Mesenchymal stem cell (in vitro differentiated cells and primary cell): ENCODE measurements around the gene RPS23. TPM values are rescaled to one million over a fixed set of nuclear protein-coding genes. Genes with fewer than 3 reads are reported as not detected.
A peak's percentile ranks its signal among the peaks of the same experiment; 100 is the strongest.

Experiments
- DNase-seq: peaks from one replicate; pipeline ENCODE4 v3.0.0-alpha.2; 2013
- H2AFZ ChIP-seq: one replicate; pipeline ENCODE4 v1.6.1; 2013; ENCODE audit warnings: low read depth, mild to moderate bottlenecking, control low read depth, inconsistent platforms, low read length, moderate library complexity
- H2AK5ac ChIP-seq: 2 replicates; pipeline ENCODE4 v1.6.1; 2013; ENCODE audit warnings: low read length, moderate library complexity, mild to moderate bottlenecking, inconsistent platforms; ENCODE audit not compliant: severe bottlenecking
- H2BK120ac ChIP-seq: one replicate; pipeline ENCODE4 v1.6.1; 2013; ENCODE audit warnings: low read depth, mild to moderate bottlenecking, inconsistent platforms, low read length, moderate library complexity
- H2BK12ac ChIP-seq, 2 experiments: one replicate each; pipeline ENCODE4 v1.6.1; 2013; ENCODE audit warnings: inconsistent platforms in 2 of 2, low read length in 2 of 2, mild to moderate bottlenecking in 2 of 2, moderate library complexity in 2 of 2, control low read depth in 1 of 2
- H2BK15ac ChIP-seq: one replicate; pipeline ENCODE4 v1.6.1; 2013; ENCODE audit warnings: mild to moderate bottlenecking, low read depth, inconsistent platforms; ENCODE audit not compliant: poor library complexity, severe bottlenecking
- H2BK5ac ChIP-seq: 2 replicates; pipeline ENCODE4 v1.6.1; 2013; ENCODE audit warnings: low read depth, mild to moderate bottlenecking, low read length, control low read depth, inconsistent platforms; ENCODE audit not compliant: poor library complexity, severe bottlenecking
- H3K14ac ChIP-seq, 2 experiments: one replicate each; pipeline ENCODE4 v1.6.1; 2013; ENCODE audit warnings: inconsistent platforms in 2 of 2, low read length in 2 of 2, control low read depth in 1 of 2, mild to moderate bottlenecking in 1 of 2, moderate library complexity in 1 of 2
- H3K18ac ChIP-seq, 2 experiments: one replicate each; pipeline ENCODE4 v1.6.1; 2013; ENCODE audit warnings: inconsistent platforms in 2 of 2, low read length in 2 of 2, control low read depth in 1 of 2, low read depth in 1 of 2, mild to moderate bottlenecking in 1 of 2
- H3K23ac ChIP-seq, 2 experiments: one replicate each; pipeline ENCODE4 v1.6.1; 2013; ENCODE audit warnings: inconsistent platforms in 2 of 2, low read length in 2 of 2, mild to moderate bottlenecking in 2 of 2, moderate library complexity in 2 of 2, control low read depth in 1 of 2
- H3K27ac ChIP-seq: 2 replicates; pipeline ENCODE4 v1.5.1; 2013; ENCODE audit warnings: mild to moderate bottlenecking, moderate library complexity, low read length, control low read depth, inconsistent platforms; ENCODE audit not compliant: poor library complexity, severe bottlenecking
- H3K27me3 ChIP-seq, 2 experiments: 2 replicates each; pipeline versions ENCODE4 v1.6.1 to v1.7.0; 2013; ENCODE audit warnings: low read length in 2 of 2, mild to moderate bottlenecking in 2 of 2, moderate library complexity in 2 of 2, control low read depth in 1 of 2, inconsistent platforms in 1 of 2; ENCODE audit not compliant: control insufficient read depth in 1 of 2, insufficient read depth in 1 of 2
- H3K36me3 ChIP-seq, 2 experiments: 2 replicates each; pipeline versions ENCODE4 v1.6.1 to v1.7.0; 2013; ENCODE audit warnings: low read length in 2 of 2, control low read depth in 1 of 2, inconsistent platforms in 1 of 2, low read depth in 1 of 2, mild to moderate bottlenecking in 1 of 2; ENCODE audit not compliant: insufficient read depth in 2 of 2, control insufficient read depth in 1 of 2
- H3K4ac ChIP-seq, 2 experiments: one replicate each; pipeline ENCODE4 v1.6.1; 2013; ENCODE audit warnings: inconsistent platforms in 2 of 2, low read length in 2 of 2, mild to moderate bottlenecking in 2 of 2, moderate library complexity in 2 of 2, control low read depth in 1 of 2, low read depth in 1 of 2
- H3K4me1 ChIP-seq: 2 replicates; pipeline ENCODE4 v1.6.1; 2013; ENCODE audit warnings: low read depth, low read length, control low read depth; ENCODE audit not compliant: control insufficient read depth, insufficient read depth
- H3K4me2 ChIP-seq: 2 replicates; pipeline ENCODE4 v1.6.1; 2013; ENCODE audit warnings: low read length, mild to moderate bottlenecking, inconsistent platforms; ENCODE audit not compliant: poor library complexity, severe bottlenecking
- H3K4me3 ChIP-seq, 2 experiments: 2 replicates each; pipeline versions ENCODE4 v1.5.1 to v1.7.0; 2013; ENCODE audit warnings: low read length in 2 of 2, mild to moderate bottlenecking in 2 of 2, control low read depth in 1 of 2, low read depth in 1 of 2; ENCODE audit not compliant: insufficient read depth in 1 of 2
- H3K79me1 ChIP-seq: replicated peaks from 2 replicates; pipeline ENCODE4 v1.6.1; 2013; ENCODE audit warnings: mild to moderate bottlenecking, control low read depth, low read length, inconsistent platforms; ENCODE audit not compliant: poor library complexity, severe bottlenecking
- H3K9ac ChIP-seq: 2 replicates; pipeline ENCODE4 v1.7.0; 2013; ENCODE audit warnings: mild to moderate bottlenecking, low read length, moderate library complexity
- H3K9me3 ChIP-seq: 2 replicates; pipeline ENCODE4 v1.7.0; 2013; ENCODE audit warnings: mild to moderate bottlenecking, low read length; ENCODE audit not compliant: control insufficient read depth
- H4K8ac ChIP-seq: one replicate; pipeline ENCODE4 v1.6.1; 2013; ENCODE audit warnings: inconsistent platforms, mild to moderate bottlenecking, low read length, moderate library complexity
- H4K91ac ChIP-seq: one replicate; pipeline ENCODE4 v1.6.1; 2013; ENCODE audit warnings: mild to moderate bottlenecking, low read length, inconsistent platforms
- WGBS: methylation state at CpG from one replicate; pipeline ENCODE4 v1.1.7; 2013; ENCODE audit warnings: mixed read lengths; 5-methylcytosine and 5-hydroxymethylcytosine counted together
- small RNA-seq: library from polyadenylated mRNA; stranded (forward); fragments of <200 nt; extraction: miRNeasy Mini kit (QIAGEN cat#:217004); gene quantifications from one replicate; pipeline ENCODE3, GENCODE V24; 2013; ENCODE audit warnings: low read depth

Gene RPS23

GRCh38 chr5:82234885-82235284 lies 43.3 kb downstream of the RPS23 start:
- H3K9me3 ChIP-seq = no peaks in the 10 kb centered on the region
- H3K27me3 ChIP-seq = no peaks in the 10 kb centered on the region
- no peak overlapping the region for H3K18ac ChIP-seq
- H3K4me1 ChIP-seq = no peaks in the 10 kb centered on the region
- H3K4ac ChIP-seq = no peak overlapping the region
- no peak overlapping the region for H2AK5ac ChIP-seq
- H4K91ac ChIP-seq = no peak overlapping the region
- no peaks in the 10 kb centered on the region for H3K79me1 ChIP-seq
- no peak overlapping the region for H2BK15ac ChIP-seq
- H2BK120ac ChIP-seq = no peak overlapping the region
- H2BK12ac ChIP-seq = no peak overlapping the region
- DNase-seq = no peak
- H3K4me2 ChIP-seq = no peak overlapping the region
- H2AFZ ChIP-seq = no peak overlapping the region
- H3K14ac ChIP-seq = no peak overlapping the region
- no peak overlapping the region for H4K8ac ChIP-seq
- no peak overlapping the region for H3K23ac ChIP-seq
- H3K4me3 ChIP-seq = no peak overlapping the region
- H3K36me3 ChIP-seq = no peaks in the 10 kb centered on the region
- no peak overlapping the region for H3K27ac ChIP-seq
- H3K9ac ChIP-seq = no peak overlapping the region
- WGBS = 95% methylated on average over 4 of the region's 5 CpGs
- H2BK5ac ChIP-seq = no peak overlapping the region

- no peak overlapping the region for H2BK120ac ChIP-seq
- no peaks in the 10 kb centered on the region for H3K27me3 ChIP-seq
- no peaks in the 10 kb centered on the region for H3K9me3 ChIP-seq
- H3K4me1 ChIP-seq = peaks cover 2% of the 10 kb centered on the region
- H3K4me2 ChIP-seq = no peak overlapping the region
- WGBS = 38% methylated on average over 4 of the region's 7 CpGs
- H2AFZ ChIP-seq = no peak overlapping the region
- H3K23ac ChIP-seq = no peak overlapping the region
- H4K91ac ChIP-seq = no peak overlapping the region
- no peak overlapping the region for H2BK5ac ChIP-seq
- no peak overlapping the region for H4K8ac ChIP-seq
- H3K4ac ChIP-seq = no peak overlapping the region
- no peaks in the 10 kb centered on the region for H3K79me1 ChIP-seq
- no peak overlapping the region for H2BK15ac ChIP-seq
- no peak overlapping the region for H2BK12ac ChIP-seq
- H3K36me3 ChIP-seq = no peaks in the 10 kb centered on the region
- no peak overlapping the region for H3K18ac ChIP-seq
- H3K27ac ChIP-seq = no peak overlapping the region
- no peak overlapping the region for H2AK5ac ChIP-seq
- H3K4me3 ChIP-seq = no peak overlapping the region
- peak overlapping the region; percentile 42 for H3K9ac ChIP-seq
- peak; percentile 70 for DNase-seq
- H3K14ac ChIP-seq = no peak overlapping the region
These were observed 52.5 kb downstream of the RPS23 start for GRCh38 chr5:82225525-82226172.

Small RNA genes within 50 kb of the gene (small RNA-seq; reads per million reads assigned to genes)
- not detected for gene AC010598.1
